ENCODE data around the gene GRIK4. TPM values are rescaled to one million over a fixed set of nuclear protein-coding genes. Genes with fewer than 3 reads are reported as not detected.

GRIK4 gene
- total and polyA plus RNA-seq, 2 of the 4 experiments (the other 2 are of a cell fraction): 0.18 to 0.38 TPM

- TF ChIP-seq CTCF (conservative IDR thresholded peaks at IDR 0.05; ENCODE audit: low read depth, low read length): no peak
Observed at GRCh38 chr11:121023848-121024751, 512.6 kb downstream of the GRIK4 start, which contains the start of gene TBCEL (continued).

- Histone ChIP-seq H2BK120ac (ENCODE audit: low read depth, low read length) (no peak overlapping the region), H2AK5ac (ENCODE audit: low read depth, low read length) (no peak overlapping the region), H3K4me3 (ENCODE audit: insufficient read depth, low read depth, low read length) (peak overlapping the region; percentile 62), H3K4me1 (ENCODE audit: control insufficient read depth, insufficient read depth, low read length) (peaks cover 4% of the 10 kb centered on the region), H3K9me3 (ENCODE audit: control insufficient read depth, insufficient read depth, low read length) (no peaks in the 10 kb centered on the region), H3K4ac (ENCODE audit: low read depth, low read length) (no peak overlapping the region), H2BK5ac (ENCODE audit: low read depth, low read length, poor library complexity, severe bottlenecking) (no peak overlapping the region), H3K18ac (ENCODE audit: low read depth, low read length) (no peak overlapping the region), H3K9ac (ENCODE audit: low read depth, low read length) (no peak overlapping the region), H3K23ac (ENCODE audit: low read depth, low read length) (peak overlapping the region; percentile 63; the same call in 1 of the 2 replicates), H3K36me3 (ENCODE audit: control insufficient read depth, insufficient read depth, low read length) (no peaks in the 10 kb centered on the region), H3K79me1 (ENCODE audit: low read depth in 1 of 2, low read length in 2 of 2) (peaks cover 17 to 31% of the 10 kb centered on the region in 2 experiments), H3K9me1 (ENCODE audit: insufficient read depth, low read length) (peaks cover 10% of the 10 kb centered on the region), H4K5ac (ENCODE audit: low read depth, low read length) (no peak overlapping the region), H2AK9ac (replicated peaks; ENCODE audit: low read depth, low read length, poor library complexity) (peak overlapping the region; percentile 48), H3K27ac (ENCODE audit: insufficient read depth, low read length) (no peak overlapping the region), H2BK20ac (ENCODE audit: low read depth, low read length) (no peak overlapping the region), H4K8ac (ENCODE audit: low read depth in 2 of 2, low read length in 2 of 2) (0 out of 4 replicates have a peak overlapping the region, but pooled peaks of 1 of the 2 experiments have one; percentile 27), H3K56ac (ENCODE audit: extremely low read depth, insufficient read depth, low read length) (no peak overlapping the region), H3K14ac (replicated peaks; ENCODE audit: low read depth, low read length) (no peak overlapping the region), H4K20me1 (ENCODE audit: insufficient read depth, low read length) (peaks cover 17% of the 10 kb centered on the region), H2BK15ac (ENCODE audit: low read depth, low read length) (no peak overlapping the region), H2AFZ (replicated peaks; ENCODE audit: low read length, poor library complexity) (no peak overlapping the region), H3K27me3 (ENCODE audit: control insufficient read depth, insufficient read depth, low read length) (no peaks in the 10 kb centered on the region), H3K4me2 (ENCODE audit: low read depth, low read length) (peak overlapping the region; percentile 77), H4K91ac (ENCODE audit: insufficient read depth, low read depth, low read length) (no peak overlapping the region)
- DNase-seq (peak; percentile 9), ATAC-seq (ENCODE audit: low read depth) (no peak)
- intact Hi-C loops (cut with micrococcal nuclease) (loop anchor here (5.0 kb wide), 2 partner anchors 42 to 82 kb away; no protein-coding TSS in a partner anchor), dilution Hi-C loops (cut with HindIII; ENCODE audit: low sequenced_read_pairs, unreplicated experiment) (no loop called here), in situ Hi-C loops (cut with MboI; ENCODE audit: low sequenced_read_pairs) (no loop called here)
- WGBS, 2 experiments (ENCODE audit: extremely low coverage in 2 of 2, insufficient read length in 1 of 2): 58% methylated on average over 2 of the region's 3 CpGs; no CpG with 5 or more reads in 1 of the 2 experiments
- ChIA-PET POLR2A (ENCODE audit: unreplicated experiment) (no interaction called here), CTCF (interaction anchor here (0.6 to 1.1 kb wide), 3 partner anchors 10 to 309 kb away, joined by 3 read pairs; no protein-coding TSS in a partner anchor)
- no TSS peak for BruUV-seq (replicated peaks)
- TF ChIP-seq RCOR1 (IDR thresholded peaks at IDR 0.05; ENCODE audit: insufficient replicate concordance, low read length) (no peak), SMC3 (IDR thresholded peaks at IDR 0.05; ENCODE audit: low read depth, low read length) (no peak), RAD21 (IDR thresholded peaks at IDR 0.05; ENCODE audit: low read length) (no peak), POLR2A (IDR thresholded peaks at IDR 0.05; ENCODE audit: low read depth, low read length) (no peak), MAFK (IDR thresholded peaks at IDR 0.05; ENCODE audit: low read depth, low read length) (no peak), USF2 (IDR thresholded peaks at IDR 0.05; ENCODE audit: low read depth, low read length) (no peak), CEBPB (IDR thresholded peaks at IDR 0.05; ENCODE audit: low read depth, low read length) (no peak), BHLHE40 (IDR thresholded peaks at IDR 0.05; ENCODE audit: low read depth, low read length) (no peak), NFE2L2 (IDR thresholded peaks at IDR 0.05; ENCODE audit: low read depth, low read length) (no peak), MAZ (IDR thresholded peaks at IDR 0.05; ENCODE audit: borderline replicate concordance, low read depth, low read length) (no peak), RFX5 (IDR thresholded peaks at IDR 0.05; ENCODE audit: low read depth, low read length) (no peak), FOS (IDR thresholded peaks at IDR 0.05; ENCODE audit: low read depth, low read length) (no peak)
Observed at GRCh38 chr11:121024989-121025388, 513.4 kb downstream of the GRIK4 start.
